Endothelial cell of hepatic sinusoid (primary cell): ENCODE results near the gene STX18.
"Not testable (repeated sequence)": the region's sequence is repeated elsewhere in the genome, so short reads cannot be mapped to it uniquely, and the experiment has no call there.

Experiments used
- in situ Hi-C: cut with HindIII; loops from 2 replicates; pipeline ENCODE4 v1.10.0; 2017; ENCODE audit warnings: low sequenced_read_pairs

The STX18 gene

GRCh38 chr4:4558881-4559280 is 17.0 kb upstream of the STX18 start:
- in situ Hi-C loops: no loop called here

GRCh38 chr4:4555916-4556315 is 14.1 kb upstream of the STX18 start:
- in situ Hi-C loops: no loop called here

GRCh38 chr4:4554234-4554633 is 12.4 kb upstream of the STX18 start:
- in situ Hi-C loops: no loop called here

GRCh38 chr4:4552042-4552441 is 10.2 kb upstream of the STX18 start:
- in situ Hi-C loops: not testable (repeated sequence)

- in situ Hi-C loops: not testable (repeated sequence)
Observed at GRCh38 chr4:4550161-4550560, 8.3 kb upstream of the STX18 start.

GRCh38 chr4:4549534-4549933 is 7.7 kb upstream of the STX18 start:
- in situ Hi-C loops: no loop called here

- in situ Hi-C loops: no loop called here
Observed at GRCh38 chr4:4542774-4543485, 1.1 kb upstream of the STX18 start.

- in situ Hi-C loops: no loop called here
Observed at GRCh38 chr4:4541040-4541631, 712 bp downstream of the STX18 start.

- in situ Hi-C loops: no loop called here
Observed at GRCh38 chr4:4539481-4539880, 2.4 kb downstream of the STX18 start.

GRCh38 chr4:4535590-4535989 is 6.3 kb downstream of the STX18 start:
- in situ Hi-C loops: no loop called here

- in situ Hi-C loops: no loop called here
Observed at GRCh38 chr4:4534515-4535145, 7.2 kb downstream of the STX18 start.

GRCh38 chr4:4533461-4534169 is 8.2 kb downstream of the STX18 start:
- in situ Hi-C loops: no loop called here

- in situ Hi-C loops: no loop called here
Observed at GRCh38 chr4:4532371-4533154, 9.3 kb downstream of the STX18 start.

GRCh38 chr4:4529392-4529791 is 12.5 kb downstream of the STX18 start:
- in situ Hi-C loops: no loop called here

- in situ Hi-C loops: no loop called here
Observed at GRCh38 chr4:4526401-4526800, 15.4 kb downstream of the STX18 start.

- in situ Hi-C loops: no loop called here
Observed at GRCh38 chr4:4524364-4524763, 17.5 kb downstream of the STX18 start.

GRCh38 chr4:4521731-4522130 is 20.1 kb downstream of the STX18 start:
- in situ Hi-C loops: no loop called here

- in situ Hi-C loops: no loop called here
Observed at GRCh38 chr4:4521136-4521535, 20.7 kb downstream of the STX18 start.

GRCh38 chr4:4519297-4519894 is 22.5 kb downstream of the STX18 start:
- in situ Hi-C loops: no loop called here

- in situ Hi-C loops: no loop called here
Observed at GRCh38 chr4:4518747-4519146, 23.1 kb downstream of the STX18 start.

- in situ Hi-C loops: no loop called here
Observed at GRCh38 chr4:4514786-4515185, 27.1 kb downstream of the STX18 start.
